ENCODE data around the gene FOXE3.

GRCh38 chr1:47412437-47412836, 3.6 kb upstream of the FOXE3 start:
- TF ChIP-seq POLR2A (IDR thresholded peaks at IDR 0.05) (no peak), CTCF (IDR thresholded peaks at IDR 0.05 in 4 of 5, conservative IDR thresholded peaks at IDR 0.05 in 1 of 5) (no peak)

All from gastrocnemius medialis (tissue), 4 donors.